SK-N-SH (cell line): Measurements from ENCODE around the gene ZNF521.

Source experiments
- MXI1 ChIP-seq: IDR thresholded peaks from 2 replicates; pipeline ENCODE4 v1.6.1; 2012; ENCODE audit warnings: mild to moderate bottlenecking, low read depth, low read length, improper control_type of control experiment
- RXRA ChIP-seq: IDR thresholded peaks from 2 replicates; pipeline ENCODE4 v1.4.0; 2012; ENCODE audit warnings: low read depth, mild to moderate bottlenecking, borderline replicate concordance
- TF ChIP-seq, protein P1 (sequence below): IDR thresholded peaks from 2 replicates; pipeline ENCODE4 v1.4.0; 2012; ENCODE audit warnings: low read depth
- TF ChIP-seq, protein P2 (sequence below): fragments of 200-600 bp; sonication (generic); IDR thresholded peaks from 2 replicates; pipeline ENCODE4 v1.6.1; 2017; ENCODE audit warnings: antibody characterized with exemption, mild to moderate bottlenecking, moderate library complexity

DNA sequence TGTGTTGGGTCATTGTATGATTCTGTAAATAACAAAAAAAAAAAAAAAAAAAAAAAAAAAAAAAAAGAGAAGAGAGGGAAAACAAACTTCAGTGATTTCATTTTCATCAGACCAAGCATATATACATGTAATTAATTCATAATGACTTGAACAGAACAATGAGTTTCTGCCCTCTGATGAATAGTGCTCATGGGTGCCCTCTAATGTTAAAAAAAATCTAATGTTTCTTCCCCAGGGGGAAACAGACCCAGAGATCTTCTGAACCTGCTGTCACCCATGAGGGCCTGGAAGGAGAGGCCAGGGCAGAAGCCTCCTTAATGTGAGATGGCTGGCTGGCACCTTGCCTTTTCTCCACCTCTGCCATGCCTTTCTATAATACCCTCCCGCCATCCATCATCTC, 289.2 kb downstream of the ZNF521 start:
- TF ChIP-seq, protein P1, sequence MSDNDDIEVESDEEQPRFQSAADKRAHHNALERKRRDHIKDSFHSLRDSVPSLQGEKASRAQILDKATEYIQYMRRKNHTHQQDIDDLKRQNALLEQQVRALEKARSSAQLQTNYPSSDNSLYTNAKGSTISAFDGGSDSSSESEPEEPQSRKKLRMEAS: no peak
- TF ChIP-seq MXI1 (no peak), RXRA (no peak)
- TF ChIP-seq, protein P2, sequence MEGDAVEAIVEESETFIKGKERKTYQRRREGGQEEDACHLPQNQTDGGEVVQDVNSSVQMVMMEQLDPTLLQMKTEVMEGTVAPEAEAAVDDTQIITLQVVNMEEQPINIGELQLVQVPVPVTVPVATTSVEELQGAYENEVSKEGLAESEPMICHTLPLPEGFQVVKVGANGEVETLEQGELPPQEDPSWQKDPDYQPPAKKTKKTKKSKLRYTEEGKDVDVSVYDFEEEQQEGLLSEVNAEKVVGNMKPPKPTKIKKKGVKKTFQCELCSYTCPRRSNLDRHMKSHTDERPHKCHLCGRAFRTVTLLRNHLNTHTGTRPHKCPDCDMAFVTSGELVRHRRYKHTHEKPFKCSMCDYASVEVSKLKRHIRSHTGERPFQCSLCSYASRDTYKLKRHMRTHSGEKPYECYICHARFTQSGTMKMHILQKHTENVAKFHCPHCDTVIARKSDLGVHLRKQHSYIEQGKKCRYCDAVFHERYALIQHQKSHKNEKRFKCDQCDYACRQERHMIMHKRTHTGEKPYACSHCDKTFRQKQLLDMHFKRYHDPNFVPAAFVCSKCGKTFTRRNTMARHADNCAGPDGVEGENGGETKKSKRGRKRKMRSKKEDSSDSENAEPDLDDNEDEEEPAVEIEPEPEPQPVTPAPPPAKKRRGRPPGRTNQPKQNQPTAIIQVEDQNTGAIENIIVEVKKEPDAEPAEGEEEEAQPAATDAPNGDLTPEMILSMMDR: peak; percentile 6; the same call in 1 of the 2 replicates
